Brain microvascular endothelial cell (primary cell): ENCODE measurements around the gene PPFIBP2.

Experiments used
- DNase-seq: peaks from one replicate; pipeline ENCODE4 v3.0.0-alpha.2; 2020
- H3K27ac ChIP-seq: fragments of 250-450 bp; sonication (Bioruptor Pico); 2 replicates; pipeline ENCODE4 v1.5.1; 2020; ENCODE audit warnings: mild to moderate bottlenecking, moderate library complexity
- H3K27me3 ChIP-seq: fragments of 250-450 bp; sonication (Bioruptor Pico); replicated peaks from 2 replicates; pipeline ENCODE4 v1.5.1; 2020; ENCODE audit warnings: mild to moderate bottlenecking
- H3K36me3 ChIP-seq: fragments of 250-450 bp; sonication (Bioruptor Pico); replicated peaks from 2 replicates; pipeline ENCODE4 v1.5.1; 2020; ENCODE audit warnings: mild to moderate bottlenecking
- H3K4me3 ChIP-seq: 2 replicates; pipeline ENCODE4 v1.5.1; 2011; ENCODE audit warnings: low read depth, mild to moderate bottlenecking, control low read depth, low read length, moderate library complexity
- in situ Hi-C: cut with HindIII; loops from 2 replicates; pipeline ENCODE4 v1.10.0; 2017; ENCODE audit warnings: low sequenced_read_pairs, low pct_ligation_motif_present
- TF ChIP-seq, protein P1 (sequence below): IDR thresholded peaks from 2 replicates; pipeline ENCODE4 v1.5.1; 2011; ENCODE audit warnings: low read depth, mild to moderate bottlenecking, moderate library complexity, low read length, control low read depth, inconsistent platforms; ENCODE audit errors: missing control alignments

PPFIBP2 gene

DNA sequence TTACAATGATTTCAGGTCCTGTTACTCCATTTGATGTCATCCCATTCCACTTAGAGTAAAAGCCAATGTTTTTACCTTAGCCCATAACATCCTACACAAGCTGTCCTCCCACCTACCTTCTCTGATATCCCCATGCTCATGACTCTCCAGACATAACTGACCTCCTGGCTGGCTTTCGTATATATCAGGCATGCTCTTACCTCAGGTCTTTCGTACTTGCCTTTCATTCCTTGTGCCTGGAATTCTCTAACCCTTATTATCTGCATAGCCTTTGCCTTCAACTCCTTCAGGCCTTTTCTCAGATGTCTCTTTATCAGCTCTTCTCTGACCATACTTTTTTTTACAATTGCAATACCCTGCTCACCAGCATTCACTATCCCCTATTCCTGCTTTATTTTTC is 169.8 kb downstream of the PPFIBP2 start:
- H3K4me3 ChIP-seq, result no peak overlapping the region
- DNase-seq, result no peak
- TF ChIP-seq, protein P1, sequence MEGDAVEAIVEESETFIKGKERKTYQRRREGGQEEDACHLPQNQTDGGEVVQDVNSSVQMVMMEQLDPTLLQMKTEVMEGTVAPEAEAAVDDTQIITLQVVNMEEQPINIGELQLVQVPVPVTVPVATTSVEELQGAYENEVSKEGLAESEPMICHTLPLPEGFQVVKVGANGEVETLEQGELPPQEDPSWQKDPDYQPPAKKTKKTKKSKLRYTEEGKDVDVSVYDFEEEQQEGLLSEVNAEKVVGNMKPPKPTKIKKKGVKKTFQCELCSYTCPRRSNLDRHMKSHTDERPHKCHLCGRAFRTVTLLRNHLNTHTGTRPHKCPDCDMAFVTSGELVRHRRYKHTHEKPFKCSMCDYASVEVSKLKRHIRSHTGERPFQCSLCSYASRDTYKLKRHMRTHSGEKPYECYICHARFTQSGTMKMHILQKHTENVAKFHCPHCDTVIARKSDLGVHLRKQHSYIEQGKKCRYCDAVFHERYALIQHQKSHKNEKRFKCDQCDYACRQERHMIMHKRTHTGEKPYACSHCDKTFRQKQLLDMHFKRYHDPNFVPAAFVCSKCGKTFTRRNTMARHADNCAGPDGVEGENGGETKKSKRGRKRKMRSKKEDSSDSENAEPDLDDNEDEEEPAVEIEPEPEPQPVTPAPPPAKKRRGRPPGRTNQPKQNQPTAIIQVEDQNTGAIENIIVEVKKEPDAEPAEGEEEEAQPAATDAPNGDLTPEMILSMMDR, result no peak
- no peak overlapping the region for H3K27ac ChIP-seq
- H3K36me3 ChIP-seq, result no peaks in the 10 kb centered on the region
- no peaks in the 10 kb centered on the region for H3K27me3 ChIP-seq
- in situ Hi-C loops, result no loop called here

DNA sequence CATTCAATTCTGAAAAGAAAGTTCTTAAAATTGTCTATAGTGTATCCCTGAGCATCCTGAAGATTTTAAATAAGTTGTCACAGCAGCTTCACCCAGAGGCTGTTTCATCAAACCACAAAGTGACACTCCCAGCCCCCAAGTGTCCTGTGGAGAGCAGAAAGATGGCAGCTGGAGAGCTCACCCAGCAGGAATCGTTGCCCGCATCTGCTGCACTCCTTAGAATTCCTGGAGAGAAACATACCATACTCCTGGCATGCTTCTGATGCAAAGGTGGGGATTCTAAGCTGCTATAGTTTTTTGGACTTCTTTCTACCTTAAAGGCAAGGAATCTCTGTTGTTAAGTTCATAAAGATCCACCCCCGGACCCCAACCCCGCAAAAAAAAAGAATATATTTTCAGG is 173.0 kb downstream of the PPFIBP2 start:
- in situ Hi-C loops, result no loop called here
- no peak for DNase-seq

DNA sequence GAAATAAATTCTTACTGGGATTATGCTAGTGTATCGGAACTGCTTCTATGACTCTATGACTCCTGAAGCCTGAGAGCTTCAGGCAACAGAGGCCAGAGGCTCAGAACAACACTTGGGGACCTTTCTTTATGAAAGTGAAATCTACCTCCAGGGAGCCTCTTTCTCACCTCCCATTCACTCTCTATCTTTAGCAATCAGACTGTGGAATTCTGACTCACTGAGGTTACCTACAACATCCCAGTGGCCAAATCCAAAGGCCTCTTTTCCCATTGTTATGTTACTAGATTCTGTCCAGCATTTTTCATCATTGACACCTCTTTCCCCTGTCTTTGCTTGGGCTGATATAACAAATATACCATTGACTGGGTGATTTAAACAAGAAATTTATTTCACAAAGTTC is 173.6 kb downstream of the PPFIBP2 start:
- Histone ChIP-seq H3K4me3 (no peak overlapping the region), H3K27ac (no peak overlapping the region), H3K36me3 (no peaks in the 10 kb centered on the region), H3K27me3 (no peaks in the 10 kb centered on the region)
- TF ChIP-seq, protein P1, result no peak
- no peak for DNase-seq
- in situ Hi-C loops, result no loop called here

More for the DNA sequence above, 173.0 kb downstream of the PPFIBP2 start:
- TF ChIP-seq, protein P1, result no peak
- Histone ChIP-seq H3K4me3 (no peak overlapping the region), H3K36me3 (no peaks in the 10 kb centered on the region), H3K27ac (no peak overlapping the region), H3K27me3 (no peaks in the 10 kb centered on the region)

DNA sequence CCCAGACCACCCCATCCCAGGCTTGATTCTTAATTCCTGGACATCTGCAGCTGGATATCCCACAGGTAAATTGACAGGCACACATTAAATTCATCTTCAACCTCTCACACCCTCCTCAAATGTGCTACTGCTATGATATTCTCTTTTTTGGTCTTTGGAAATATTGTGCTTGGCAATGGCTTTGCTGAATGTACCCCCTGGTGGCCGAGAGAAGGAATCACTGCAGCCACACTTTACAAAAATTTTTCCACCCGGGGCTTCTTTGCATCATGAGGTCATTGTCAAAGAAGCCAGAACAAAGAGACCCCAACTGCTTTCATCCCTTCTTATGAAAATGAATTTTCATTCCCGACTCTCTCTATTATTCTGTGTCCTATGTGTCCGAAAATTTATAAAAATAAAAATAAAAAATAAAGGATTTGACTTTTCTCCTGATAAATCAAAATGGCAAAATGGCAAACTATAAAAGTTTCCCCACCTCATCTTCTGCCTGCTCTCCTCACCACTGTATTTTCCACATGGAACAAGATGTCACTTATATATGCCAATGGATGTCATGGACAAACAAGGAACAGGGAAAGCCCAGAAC is 174.5 kb downstream of the PPFIBP2 start:
- no peak for DNase-seq
- TF ChIP-seq, protein P1, result peak; percentile 86
- H3K27me3 ChIP-seq, result no peaks in the 10 kb centered on the region

DNA sequence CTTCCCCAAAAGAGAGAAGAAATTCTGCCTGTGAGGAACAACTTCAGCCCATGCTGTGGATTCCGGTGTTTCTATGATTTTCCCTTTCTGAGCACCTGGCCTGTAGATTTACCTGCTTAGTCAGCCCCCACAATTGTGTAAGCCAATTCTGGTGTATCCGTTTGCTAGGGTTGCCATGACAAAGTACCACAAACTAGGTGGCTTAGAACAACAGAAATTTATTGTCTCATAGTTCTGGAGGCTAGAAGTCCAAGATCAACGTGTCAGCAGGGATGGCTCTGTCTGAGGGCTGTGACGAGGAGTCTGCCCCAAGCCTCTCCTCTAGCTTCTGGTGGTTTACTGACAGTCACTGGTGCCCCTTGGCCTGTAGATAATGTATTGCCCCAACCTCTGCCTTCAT is 175.4 kb downstream of the PPFIBP2 start:
- H3K27me3 ChIP-seq, result no peaks in the 10 kb centered on the region
- in situ Hi-C loops, result no loop called here

More for the DNA sequence above, 174.5 kb downstream of the PPFIBP2 start:
- Histone ChIP-seq H3K36me3 (no peaks in the 10 kb centered on the region), H3K27ac (no peak overlapping the region), H3K4me3 (no peak overlapping the region)
- in situ Hi-C loops, result no loop called here

More for the DNA sequence above, 175.4 kb downstream of the PPFIBP2 start:
- TF ChIP-seq, protein P1, result no peak
- DNase-seq, result no peak
- H3K36me3 ChIP-seq, result no peaks in the 10 kb centered on the region
- H3K27ac ChIP-seq, result no peak overlapping the region
- H3K4me3 ChIP-seq, result no peak overlapping the region
